ENCODE measurements around the gene SH3BP1. TPM values are rescaled to one million over a fixed set of nuclear protein-coding genes. Genes with fewer than 3 reads are reported as not detected.

SH3BP1 gene
- total and polyA plus RNA-seq, 2 of the 13 experiments (the other 11 are each of a cell fraction or from before 2014, with no cell fraction given), result 8.4 to 18.5 TPM

GRCh38 chr22:37686002-37686982 lies 46.8 kb downstream of the SH3BP1 start, which contains the start of gene NOL12 (continued):
- TF ChIP-seq ZBTB40 (IDR thresholded peaks at IDR 0.05) (peak; percentile 92), ZBTB40 (CRISPR knock-in tag; IDR thresholded peaks at IDR 0.05) (no peak; the same call in 1 of the 2 replicates), CREB3 (CRISPR knock-in tag; IDR thresholded peaks at IDR 0.05) (no peak), MTF2 (CRISPR knock-in tag; IDR thresholded peaks at IDR 0.05; ENCODE audit: borderline replicate concordance) (0 out of 2 replicates have a peak, but pooled peaks have one; percentile 44), TERF1 (CRISPR knock-in tag; IDR thresholded peaks at IDR 0.05) (no peak), ZNF629 (CRISPR knock-in tag; conservative IDR thresholded peaks at IDR 0.05) (0 out of 2 replicates have a peak, but pooled peaks have one; percentile 3), ZNF878 (CRISPR knock-in tag; IDR thresholded peaks at IDR 0.05) (no peak), FLYWCH1 (CRISPR knock-in tag; IDR thresholded peaks at IDR 0.05) (no peak), ZNF451 (CRISPR knock-in tag; IDR thresholded peaks at IDR 0.05) (no peak), CENPBD1 (CRISPR knock-in tag; IDR thresholded peaks at IDR 0.05; ENCODE audit: borderline replicate concordance, low read depth) (no peak), SOX5 (CRISPR knock-in tag; IDR thresholded peaks at IDR 0.05; ENCODE audit: borderline replicate concordance) (peak; percentile 39; the same call in 1 of the 2 replicates), KLF15 (CRISPR knock-in tag; IDR thresholded peaks at IDR 0.05; ENCODE audit: borderline replicate concordance) (no peak), CREBL2 (CRISPR knock-in tag; IDR thresholded peaks at IDR 0.05; ENCODE audit: borderline replicate concordance) (0 out of 2 replicates have a peak, but pooled peaks have one; percentile 30), ZMYM3 (CRISPR knock-in tag; IDR thresholded peaks at IDR 0.05) (peak; percentile 87; the same call in 1 of the 2 replicates), ZNF883 (CRISPR knock-in tag; IDR thresholded peaks at IDR 0.05; ENCODE audit: not compliant biosample characterization) (no peak)

Measured in HepG2 (cell line).